ENCODE results near the gene PRRG2.

The PRRG2 gene

GRCh38 chr19:49579193-49579592 lies 1.9 kb upstream of the PRRG2 start:
- H3K4me3 ChIP-seq (ENCODE audit: low read depth, low read length) = peak overlapping the region; percentile 99; the same call in 1 of the 2 replicates
- TF ChIP-seq CTCF (IDR thresholded peaks at IDR 0.05; ENCODE audit: low read depth, low read length, missing control alignments) = no peak

GRCh38 chr19:49579947-49580263 lies 1.2 kb upstream of the PRRG2 start:
- no peak for DNase-seq (ENCODE audit: low read depth)
- TF ChIP-seq CTCF (IDR thresholded peaks at IDR 0.05; ENCODE audit: low read depth, low read length, missing control alignments) = no peak
- peak overlapping the region; percentile 99 for H3K4me3 ChIP-seq (ENCODE audit: low read depth, low read length)

More at GRCh38 chr19:49579193-49579592, 1.9 kb upstream of the PRRG2 start:
- DNase-seq (ENCODE audit: low read depth) = no peak

GRCh38 chr19:49580264-49581006 lies 681 bp upstream of the PRRG2 start, which contains the start of gene NOSIP:
Gene NOSIP (minus strand): TSS chr19:49580556. CDS start chr19:49560691, 19,865 bp downstream.
- TF ChIP-seq CTCF (IDR thresholded peaks at IDR 0.05; ENCODE audit: low read depth, low read length, missing control alignments) = no peak
- H3K4me3 ChIP-seq (ENCODE audit: low read depth, low read length) = peak within 1 kb of the TSS; percentile 99
- DNase-seq (ENCODE audit: low read depth) = peak; percentile 94

GRCh38 chr19:49583239-49583638 lies 2.1 kb downstream of the PRRG2 start:
- DNase-seq (ENCODE audit: low read depth) = no peak
- no peak overlapping the region for H3K4me3 ChIP-seq (ENCODE audit: low read depth, low read length)
- TF ChIP-seq CTCF (IDR thresholded peaks at IDR 0.05; ENCODE audit: low read depth, low read length, missing control alignments) = no peak

- TF ChIP-seq CTCF (IDR thresholded peaks at IDR 0.05; ENCODE audit: low read depth, low read length, missing control alignments) = no peak
- H3K4me3 ChIP-seq (ENCODE audit: low read depth, low read length) = no peak overlapping the region
- DNase-seq (ENCODE audit: low read depth) = no peak
Measured at GRCh38 chr19:49585023-49585422, 3.9 kb downstream of the PRRG2 start.

GRCh38 chr19:49587227-49587626 lies 6.1 kb downstream of the PRRG2 start:
- no peak for TF ChIP-seq CTCF (IDR thresholded peaks at IDR 0.05; ENCODE audit: low read depth, low read length, missing control alignments)
- H3K4me3 ChIP-seq (ENCODE audit: low read depth, low read length) = no peak overlapping the region
- DNase-seq (ENCODE audit: low read depth) = no peak
